GM18502 (cell line): ENCODE results near the gene CELA2B.
"Not testable (repeated sequence)": the region's sequence is repeated elsewhere in the genome, so short reads cannot be mapped to it uniquely, and the experiment has no call there.

ENCODE experiments used
- ATAC-seq: cut with Tn5 transposase; IDR thresholded peaks from one replicate; pipeline ENCODE4 v1.9.1; 2021; ENCODE audit warnings: mild to moderate bottlenecking; ENCODE audit not compliant: unreplicated experiment, poor library complexity

The CELA2B gene

GRCh38 chr1:15492596-15492995 is 16.7 kb downstream of the CELA2B start:
- no peak for ATAC-seq

GRCh38 chr1:15493869-15494390 is 18.0 kb downstream of the CELA2B start:
- ATAC-seq, result no peak

GRCh38 chr1:15500184-15501178 is 24.6 kb downstream of the CELA2B start:
- ATAC-seq, result no peak

- no peak for ATAC-seq
Measured at GRCh38 chr1:15501208-15502032, 25.5 kb downstream of the CELA2B start.

- ATAC-seq, result no peak
Measured at GRCh38 chr1:15504436-15504835, 28.5 kb downstream of the CELA2B start.

GRCh38 chr1:15506831-15507230 is 30.9 kb downstream of the CELA2B start:
- no peak for ATAC-seq

GRCh38 chr1:15507278-15507677 is 31.4 kb downstream of the CELA2B start:
- no peak for ATAC-seq

GRCh38 chr1:15508700-15509487 is 33.0 kb downstream of the CELA2B start:
- no peak for ATAC-seq

- no peak for ATAC-seq
Measured at GRCh38 chr1:15509586-15509985, 33.7 kb downstream of the CELA2B start.

GRCh38 chr1:15510611-15511405 is 34.9 kb downstream of the CELA2B start:
- ATAC-seq, result no peak

- no peak for ATAC-seq
Measured at GRCh38 chr1:15513192-15513591, 37.3 kb downstream of the CELA2B start.

- no peak for ATAC-seq
Measured at GRCh38 chr1:15513919-15514318, 38.0 kb downstream of the CELA2B start.

- not testable (repeated sequence) for ATAC-seq
Measured at GRCh38 chr1:15514557-15514956, 38.7 kb downstream of the CELA2B start.

GRCh38 chr1:15515022-15515663 is 39.2 kb downstream of the CELA2B start:
- ATAC-seq, result no peak

- no peak for ATAC-seq
Measured at GRCh38 chr1:15519625-15520024, 43.7 kb downstream of the CELA2B start.

- ATAC-seq, result not testable (repeated sequence)
Measured at GRCh38 chr1:15521206-15521906, 45.5 kb downstream of the CELA2B start.

- no peak for ATAC-seq
Measured at GRCh38 chr1:15522551-15522950, 46.6 kb downstream of the CELA2B start.
